Endodermal cell (in vitro differentiated cells): ENCODE data around the gene CTDP1. TPM values are rescaled to one million over a fixed set of nuclear protein-coding genes. Genes with fewer than 3 reads are reported as not detected.

Experiments
- DNase-seq: peaks from one replicate; pipeline ENCODE4 v3.0.0-alpha.2; 2017
- H3K27ac ChIP-seq: 2 replicates; pipeline ENCODE4 v1.5.1; 2013; ENCODE audit warnings: mild to moderate bottlenecking, low read depth, low read length, moderate library complexity
- H3K27me3 ChIP-seq: 2 replicates; pipeline ENCODE4 v1.6.1; 2013; ENCODE audit warnings: mild to moderate bottlenecking, low read length, moderate library complexity; ENCODE audit not compliant: insufficient read depth, control insufficient read depth, poor library complexity, severe bottlenecking
- H3K36me3 ChIP-seq: 2 replicates; pipeline ENCODE4 v1.7.0; 2013; ENCODE audit warnings: mild to moderate bottlenecking, low read length, moderate library complexity; ENCODE audit not compliant: control insufficient read depth, insufficient read depth
- H3K4me1 ChIP-seq: one replicate; pipeline ENCODE4 v1.7.0; 2013; ENCODE audit warnings: low read length; ENCODE audit not compliant: control insufficient read depth, insufficient read depth
- H3K4me3 ChIP-seq: 2 replicates; pipeline ENCODE4 v1.5.1; 2013; ENCODE audit warnings: mild to moderate bottlenecking, low read length, moderate library complexity
- H3K9ac ChIP-seq: 2 replicates; pipeline ENCODE4 v1.6.1; 2013; ENCODE audit warnings: mild to moderate bottlenecking, low read length, moderate library complexity; ENCODE audit not compliant: poor library complexity, severe bottlenecking; ENCODE audit errors: extremely low read depth
- H3K9me3 ChIP-seq: 2 replicates; pipeline ENCODE4 v1.6.1; 2013; ENCODE audit warnings: mild to moderate bottlenecking, low read length, moderate library complexity; ENCODE audit not compliant: control insufficient read depth
- H3K27ac Mint-ChIP-seq: 2 replicates; pipeline ENCODE4 v1.8.0; 2020; ENCODE audit warnings: mixed read lengths
- H3K27me3 Mint-ChIP-seq: 2 replicates; pipeline ENCODE4 v1.8.0; 2021; ENCODE audit warnings: mild to moderate bottlenecking, mixed read lengths; ENCODE audit not compliant: insufficient read depth
- H3K36me3 Mint-ChIP-seq: 2 replicates; pipeline ENCODE4 v1.8.0; 2020; ENCODE audit warnings: low read depth, mixed read lengths
- H3K4me1 Mint-ChIP-seq: 2 replicates; pipeline ENCODE4 v1.8.0; 2020; ENCODE audit warnings: mixed read lengths
- H3K4me3 Mint-ChIP-seq: 2 replicates; pipeline ENCODE4 v1.8.0; 2020; ENCODE audit warnings: mild to moderate bottlenecking, moderate library complexity, mixed read lengths
- H3K9me3 Mint-ChIP-seq: 2 replicates; pipeline ENCODE4 v1.8.0; 2020; ENCODE audit warnings: mild to moderate bottlenecking, mixed read lengths
- WGBS, 2 experiments: methylation state at CpG; one replicate each; pipeline versions ENCODE4 v1.1.5 to v1.1.7; 2013; ENCODE audit warnings: missing lambda C conversion rate in 2 of 2, mixed read lengths in 1 of 2; ENCODE audit not compliant: insufficient coverage in 1 of 2, insufficient read length in 1 of 2; 5-methylcytosine and 5-hydroxymethylcytosine counted together
- total RNA-seq, 2 donors: library from RNA; stranded (reverse); fragmentation: NEBNext Ultra II Directional in 1 of 2; extraction: Animal tissue kit (Norgen Biotek cat#: 25700) in 1 of 2; gene quantifications; 2 replicates in 1 of 2; 3 replicates in 1 of 2; pipeline ENCODE4 v1.2.1, GENCODE V29; 2021
- TF ChIP-seq, protein P1 (sequence below): fragments of 200-600 bp; sonication (generic); conservative IDR thresholded peaks from 2 replicates; pipeline ENCODE4 v1.5.0; 2021; ENCODE audit warnings: antibody characterized with exemption, mild to moderate bottlenecking

The CTDP1 gene
- total RNA-seq, 2 donors from 2014 or later: 29.8 to 35.6 TPM

DNA sequence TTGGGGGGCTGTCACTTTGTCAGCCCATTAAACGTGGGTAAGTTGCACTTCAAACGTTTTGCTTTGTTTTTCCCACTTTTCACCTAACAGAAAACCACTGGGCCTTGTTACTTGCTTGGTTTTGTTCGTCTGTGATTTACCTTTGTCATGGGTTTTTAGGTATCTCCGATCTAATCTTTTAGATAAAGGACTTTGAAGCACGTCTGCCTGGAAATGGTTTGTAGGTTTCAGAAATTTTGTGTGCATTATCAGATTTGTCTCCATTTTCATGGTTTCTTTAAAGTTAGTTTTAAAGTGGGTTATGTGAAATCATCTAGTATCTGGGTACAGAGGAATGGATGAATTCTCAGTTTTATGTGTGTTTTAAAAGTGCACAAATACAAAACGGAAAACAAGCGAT lies 6.4 kb downstream of the CTDP1 start:
- Histone ChIP-seq H3K9ac (no peak overlapping the region), H3K4me3 (peak overlapping the region; percentile 38), H3K27me3 (no peaks in the 10 kb centered on the region), H3K36me3 (peaks cover 10% of the 10 kb centered on the region), H3K4me1 (peaks cover 21% of the 10 kb centered on the region), H3K9me3 (no peaks in the 10 kb centered on the region), H3K27ac (no peak overlapping the region)
- H3K9me3 Mint-ChIP-seq: no peaks in the 10 kb centered on the region
- peaks cover 11% of the 10 kb centered on the region for H3K36me3 Mint-ChIP-seq
- no peak overlapping the region for H3K4me3 Mint-ChIP-seq
- peaks cover 43% of the 10 kb centered on the region for H3K4me1 Mint-ChIP-seq
- TF ChIP-seq, protein P1, sequence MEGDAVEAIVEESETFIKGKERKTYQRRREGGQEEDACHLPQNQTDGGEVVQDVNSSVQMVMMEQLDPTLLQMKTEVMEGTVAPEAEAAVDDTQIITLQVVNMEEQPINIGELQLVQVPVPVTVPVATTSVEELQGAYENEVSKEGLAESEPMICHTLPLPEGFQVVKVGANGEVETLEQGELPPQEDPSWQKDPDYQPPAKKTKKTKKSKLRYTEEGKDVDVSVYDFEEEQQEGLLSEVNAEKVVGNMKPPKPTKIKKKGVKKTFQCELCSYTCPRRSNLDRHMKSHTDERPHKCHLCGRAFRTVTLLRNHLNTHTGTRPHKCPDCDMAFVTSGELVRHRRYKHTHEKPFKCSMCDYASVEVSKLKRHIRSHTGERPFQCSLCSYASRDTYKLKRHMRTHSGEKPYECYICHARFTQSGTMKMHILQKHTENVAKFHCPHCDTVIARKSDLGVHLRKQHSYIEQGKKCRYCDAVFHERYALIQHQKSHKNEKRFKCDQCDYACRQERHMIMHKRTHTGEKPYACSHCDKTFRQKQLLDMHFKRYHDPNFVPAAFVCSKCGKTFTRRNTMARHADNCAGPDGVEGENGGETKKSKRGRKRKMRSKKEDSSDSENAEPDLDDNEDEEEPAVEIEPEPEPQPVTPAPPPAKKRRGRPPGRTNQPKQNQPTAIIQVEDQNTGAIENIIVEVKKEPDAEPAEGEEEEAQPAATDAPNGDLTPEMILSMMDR: no peak
- H3K27ac Mint-ChIP-seq: no peak overlapping the region
- no peak for DNase-seq
- no peaks in the 10 kb centered on the region for H3K27me3 Mint-ChIP-seq
- 70 to 77% methylated on average over 7 of the region's 7 CpGs for WGBS, 2 experiments

DNA sequence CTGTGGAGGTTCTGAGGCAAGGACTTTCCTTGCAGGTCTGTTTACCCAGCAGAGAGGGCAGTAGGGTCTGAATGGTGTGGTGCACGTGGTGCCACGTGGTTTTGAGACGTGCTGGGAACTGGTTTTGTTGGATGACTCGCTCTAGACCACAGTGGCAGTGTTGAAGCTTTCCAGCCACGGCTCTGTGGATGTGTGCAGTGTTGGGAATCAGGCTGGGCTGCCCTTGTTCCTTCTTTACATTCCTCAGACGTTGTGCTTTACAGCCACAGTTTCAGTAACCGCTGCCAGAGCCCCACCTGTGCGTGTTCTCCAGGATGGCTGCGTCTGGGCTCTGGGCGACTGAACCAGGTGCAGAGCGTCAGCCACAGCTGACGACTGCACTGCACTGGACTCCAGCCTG lies 8.2 kb downstream of the CTDP1 start:
- peaks cover 8% of the 10 kb centered on the region for H3K36me3 Mint-ChIP-seq
- H3K27ac Mint-ChIP-seq: no peak overlapping the region
- H3K27me3 ChIP-seq: no peaks in the 10 kb centered on the region
- no peaks in the 10 kb centered on the region for H3K27me3 Mint-ChIP-seq
- no peak overlapping the region for H3K4me3 ChIP-seq
- no peak overlapping the region for H3K9ac ChIP-seq
- H3K4me1 ChIP-seq: peaks cover 15% of the 10 kb centered on the region
- H3K4me1 Mint-ChIP-seq: peaks cover 37% of the 10 kb centered on the region
- H3K9me3 Mint-ChIP-seq: no peaks in the 10 kb centered on the region
- peaks cover under 1% of the 10 kb centered on the region for H3K36me3 ChIP-seq
- H3K4me3 Mint-ChIP-seq: no peak overlapping the region
- DNase-seq: peak; percentile 26
- no peaks in the 10 kb centered on the region for H3K9me3 ChIP-seq
- no peak overlapping the region for H3K27ac ChIP-seq
- TF ChIP-seq, protein P1: no peak
- WGBS, 2 experiments: 88 to 92% methylated on average over 4 to 12 of the region's 12 CpGs

DNA sequence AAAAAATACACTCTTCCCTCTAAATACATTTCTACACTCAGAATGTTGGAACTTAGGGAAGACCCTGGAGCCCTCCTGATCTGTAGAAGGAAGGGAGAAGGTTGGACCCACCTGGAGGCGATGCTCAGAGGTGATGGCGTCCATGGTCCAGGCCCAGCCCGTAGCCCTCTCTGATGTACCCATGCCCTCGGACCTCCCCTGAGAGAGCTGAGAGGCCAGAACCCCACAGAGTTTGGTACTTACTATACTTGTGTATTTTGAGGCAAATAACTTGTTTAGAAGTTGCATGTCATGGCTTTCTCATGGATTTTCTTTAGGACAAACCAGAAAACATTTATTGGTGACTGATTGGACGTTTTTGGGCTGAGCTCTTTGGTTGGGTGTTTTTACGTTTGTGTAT lies 10.5 kb downstream of the CTDP1 start:
- Histone ChIP-seq H3K36me3 (no peaks in the 10 kb centered on the region), H3K27me3 (no peaks in the 10 kb centered on the region), H3K9ac (no peak overlapping the region), H3K4me3 (no peak overlapping the region), H3K4me1 (peaks cover 3% of the 10 kb centered on the region), H3K9me3 (no peaks in the 10 kb centered on the region), H3K27ac (no peak overlapping the region)
- H3K27ac Mint-ChIP-seq: no peak overlapping the region
- H3K4me3 Mint-ChIP-seq: no peak overlapping the region
- H3K27me3 Mint-ChIP-seq: no peaks in the 10 kb centered on the region
- peak; percentile 13 for DNase-seq
- TF ChIP-seq, protein P1: no peak
- H3K4me1 Mint-ChIP-seq: peaks cover 24% of the 10 kb centered on the region
- H3K36me3 Mint-ChIP-seq: peaks cover under 1% of the 10 kb centered on the region
- 89 to 97% methylated on average over 6 of the region's 6 CpGs for WGBS, 2 experiments
- no peaks in the 10 kb centered on the region for H3K9me3 Mint-ChIP-seq
